Measurements from ENCODE around the gene LEFTY1. TPM values are rescaled to one million over a fixed set of nuclear protein-coding genes. Genes with fewer than 3 reads are reported as not detected.
"Not testable (repeated sequence)": the region's sequence is repeated elsewhere in the genome, so short reads cannot be mapped to it uniquely, and the experiment has no call there.

Gene LEFTY1
- total RNA-seq, result not detected

- H3K27me3 Mint-ChIP-seq, result no peaks in the 10 kb centered on the region
- no peak within 1 kb of the TSS for H3K27ac Mint-ChIP-seq
- DNase-seq (no peak), ATAC-seq (no peak)
- no peaks in the 10 kb centered on the region for H3K9me3 Mint-ChIP-seq (ENCODE audit: low read depth)
- H3K4me3 Mint-ChIP-seq, result no peak within 1 kb of the TSS
- no peaks in the 10 kb centered on the region for H3K36me3 Mint-ChIP-seq (ENCODE audit: low read depth)
- CTCF ChIA-PET, result interaction anchor here (0.5 to 1.8 kb wide), 3 partner anchors 8 to 73 kb away, joined by 3 to 6 read pairs (median 3); no protein-coding TSS in a partner anchor
- H3K4me1 Mint-ChIP-seq, result peaks cover 6% of the 10 kb centered on the region
- intact Hi-C loops (cut with DNase I, micrococcal nuclease), result no loop called here
- POLR2A ChIA-PET, result interaction anchor here (0.5 kb wide), 1 partner anchor 817 kb away, joined by 7 read pairs; no protein-coding TSS in a partner anchor
Measured at GRCh38 chr1:225888898-225889601, at the start of gene LEFTY1. Gene LEFTY1 (minus strand): TSS chr1:225889146. CDS start chr1:225889066, 80 bp downstream.

- H3K27me3 Mint-ChIP-seq, result peaks cover 3% of the 10 kb centered on the region
- ChIA-PET CTCF (interaction anchor here (0.6 to 1.3 kb wide), 9 partner anchors 10 to 463 kb away, joined by 3 to 7 read pairs (median 3); no protein-coding TSS in a partner anchor), POLR2A (no interaction called here)
- H3K27ac Mint-ChIP-seq, result no peak overlapping the region
- H3K36me3 Mint-ChIP-seq (ENCODE audit: low read depth), result no peaks in the 10 kb centered on the region
- no peak for ATAC-seq
- H3K9me3 Mint-ChIP-seq (ENCODE audit: low read depth), result no peaks in the 10 kb centered on the region
- DNase-seq, result no peak
- no peak overlapping the region for H3K4me3 Mint-ChIP-seq
- intact Hi-C loops (cut with DNase I, micrococcal nuclease), result no loop called here
- H3K4me1 Mint-ChIP-seq, result no peaks in the 10 kb centered on the region
Measured at GRCh38 chr1:225937048-225937968, 48.4 kb upstream of the LEFTY1 start.

GRCh38 chr1:225936523-225936922 lies 47.6 kb upstream of the LEFTY1 start:
- H3K4me3 Mint-ChIP-seq, result no peak overlapping the region
- intact Hi-C loops (cut with DNase I, micrococcal nuclease), result no loop called here
- DNase-seq (no peak), ATAC-seq (no peak)
- H3K36me3 Mint-ChIP-seq (ENCODE audit: low read depth), result no peaks in the 10 kb centered on the region
- peaks cover 3% of the 10 kb centered on the region for H3K27me3 Mint-ChIP-seq
- no peaks in the 10 kb centered on the region for H3K4me1 Mint-ChIP-seq
- ChIA-PET POLR2A (interaction anchor here (0.6 kb wide), 1 partner anchor 39 kb away, joined by 5 read pairs; no protein-coding TSS in a partner anchor), CTCF (interaction anchor here (0.6 to 0.9 kb wide), 4 partner anchors 26 to 192 kb away, joined by 3 to 7 read pairs (median 4); no protein-coding TSS in a partner anchor)
- H3K27ac Mint-ChIP-seq, result no peak overlapping the region
- H3K9me3 Mint-ChIP-seq (ENCODE audit: low read depth), result no peaks in the 10 kb centered on the region

- CTCF ChIA-PET, result interaction anchor here (0.7 to 0.8 kb wide), 2 partner anchors 14 to 120 kb away, joined by 3 read pairs; no protein-coding TSS in a partner anchor
- ATAC-seq; H3K9me3 Mint-ChIP-seq (ENCODE audit: low read depth); H3K4me1 Mint-ChIP-seq; intact Hi-C loops (cut with DNase I, micrococcal nuclease); H3K36me3 Mint-ChIP-seq (ENCODE audit: low read depth); H3K27me3 Mint-ChIP-seq; H3K27ac Mint-ChIP-seq; H3K4me3 Mint-ChIP-seq; DNase-seq: not testable (repeated sequence)
- POLR2A ChIA-PET, result interaction anchor here (0.6 kb wide), 2 partner anchors 36 to 38 kb away, joined by 3 to 5 read pairs; no protein-coding TSS in a partner anchor
Measured at GRCh38 chr1:225936086-225936485, 47.1 kb upstream of the LEFTY1 start.

GRCh38 chr1:225934711-225935110 lies 45.8 kb upstream of the LEFTY1 start:
- DNase-seq (no peak), ATAC-seq (no peak)
- POLR2A ChIA-PET, result no interaction called here
- Mint-ChIP-seq H3K4me3 (no peak overlapping the region), H3K4me1 (peaks cover 3% of the 10 kb centered on the region), H3K27ac (no peak overlapping the region), H3K36me3 (ENCODE audit: low read depth) (no peaks in the 10 kb centered on the region), H3K27me3 (no peaks in the 10 kb centered on the region), H3K9me3 (ENCODE audit: low read depth) (no peaks in the 10 kb centered on the region)
- CTCF ChIA-PET, result interaction anchor here (1.3 kb wide), 1 partner anchor 29 kb away, joined by 3 read pairs; no protein-coding TSS in a partner anchor
- intact Hi-C loops (cut with DNase I, micrococcal nuclease), result no loop called here

GRCh38 chr1:225933072-225933471 lies 44.1 kb upstream of the LEFTY1 start:
- H3K27me3 Mint-ChIP-seq, result no peaks in the 10 kb centered on the region
- no peak overlapping the region for H3K4me3 Mint-ChIP-seq
- ATAC-seq, result peak; percentile 60
- POLR2A ChIA-PET, result no interaction called here
- intact Hi-C loops (cut with DNase I, micrococcal nuclease), result no loop called here
- no peak for DNase-seq
- H3K36me3 Mint-ChIP-seq (ENCODE audit: low read depth), result no peaks in the 10 kb centered on the region
- CTCF ChIA-PET, result interaction anchor here (1.4 kb wide), 1 partner anchor 28 kb away, joined by 3 read pairs; no protein-coding TSS in a partner anchor
- peaks cover 17% of the 10 kb centered on the region for H3K4me1 Mint-ChIP-seq
- no peak overlapping the region for H3K27ac Mint-ChIP-seq
- no peaks in the 10 kb centered on the region for H3K9me3 Mint-ChIP-seq (ENCODE audit: low read depth)

- ATAC-seq, result no peak
- POLR2A ChIA-PET, result no interaction called here
- Mint-ChIP-seq H3K4me3 (no peak overlapping the region), H3K4me1 (peaks cover 25% of the 10 kb centered on the region), H3K27me3 (no peaks in the 10 kb centered on the region), H3K27ac (no peak overlapping the region), H3K9me3 (ENCODE audit: low read depth) (no peaks in the 10 kb centered on the region), H3K36me3 (ENCODE audit: low read depth) (no peaks in the 10 kb centered on the region)
- intact Hi-C loops (cut with DNase I, micrococcal nuclease), result no loop called here
- CTCF ChIA-PET, result interaction anchor here (0.6 to 1.3 kb wide), 5 partner anchors 11 to 449 kb away, joined by 3 to 6 read pairs (median 3); no protein-coding TSS in a partner anchor
- DNase-seq, result no peak
Measured at GRCh38 chr1:225931270-225932136, 42.6 kb upstream of the LEFTY1 start.

- Mint-ChIP-seq H3K4me3 (no peak overlapping the region), H3K36me3 (ENCODE audit: low read depth) (no peaks in the 10 kb centered on the region), H3K4me1 (peaks cover 26% of the 10 kb centered on the region), H3K27ac (no peak overlapping the region), H3K9me3 (ENCODE audit: low read depth) (no peaks in the 10 kb centered on the region), H3K27me3 (no peaks in the 10 kb centered on the region)
- ChIA-PET POLR2A (no interaction called here), CTCF (interaction anchor here (0.6 to 1.3 kb wide), 3 partner anchors 32 to 265 kb away, joined by 3 to 6 read pairs (median 3); no protein-coding TSS in a partner anchor)
- no peak for ATAC-seq
- no peak for DNase-seq
- intact Hi-C loops (cut with DNase I, micrococcal nuclease), result no loop called here
Measured at GRCh38 chr1:225930566-225930965, 41.6 kb upstream of the LEFTY1 start.

- intact Hi-C loops (cut with DNase I, micrococcal nuclease); DNase-seq; H3K36me3 Mint-ChIP-seq (ENCODE audit: low read depth); H3K27me3 Mint-ChIP-seq; ATAC-seq; H3K9me3 Mint-ChIP-seq (ENCODE audit: low read depth); POLR2A ChIA-PET; H3K4me3 Mint-ChIP-seq: not testable (repeated sequence)
- peak overlapping the region; percentile 91 for H3K27ac Mint-ChIP-seq
- peaks cover 26% of the 10 kb centered on the region for H3K4me1 Mint-ChIP-seq
- CTCF ChIA-PET, result interaction anchor here (0.8 to 0.9 kb wide), 2 partner anchors 32 to 48 kb away, joined by 3 to 4 read pairs; no protein-coding TSS in a partner anchor
Measured at GRCh38 chr1:225929462-225929861, 40.5 kb upstream of the LEFTY1 start.

GRCh38 chr1:225928186-225929175 lies 39.5 kb upstream of the LEFTY1 start:
- CTCF ChIA-PET, result interaction anchor here (0.6 to 0.9 kb wide), 4 partner anchors 9 to 47 kb away, joined by 3 to 4 read pairs (median 3); no protein-coding TSS in a partner anchor
- intact Hi-C loops (cut with DNase I, micrococcal nuclease), result no loop called here
- peak; percentile 44 for DNase-seq
- Mint-ChIP-seq H3K4me1 (peaks cover 26% of the 10 kb centered on the region), H3K9me3 (ENCODE audit: low read depth) (no peaks in the 10 kb centered on the region), H3K4me3 (no peak overlapping the region), H3K27me3 (no peaks in the 10 kb centered on the region), H3K27ac (peak overlapping the region; percentile 91), H3K36me3 (ENCODE audit: low read depth) (peaks cover 5% of the 10 kb centered on the region)
- POLR2A ChIA-PET, result no interaction called here
- ATAC-seq, result no peak

Data from activated CD4-positive, alpha-beta T cell treated with anti-CD3 and anti-CD28 coated beads for 36 hours (primary cell).